Endodermal cell (in vitro differentiated cells): Measurements from ENCODE around the gene ATP10A. TPM values are rescaled to one million over a fixed set of nuclear protein-coding genes. Genes with fewer than 3 reads are reported as not detected.

Experiments used
- DNase-seq: peaks from one replicate; pipeline ENCODE4 v3.0.0-alpha.2; 2017
- H3K27ac ChIP-seq: 2 replicates; pipeline ENCODE4 v1.5.1; 2013; ENCODE audit warnings: mild to moderate bottlenecking, low read depth, low read length, moderate library complexity
- H3K27me3 ChIP-seq: 2 replicates; pipeline ENCODE4 v1.6.1; 2013; ENCODE audit warnings: mild to moderate bottlenecking, low read length, moderate library complexity; ENCODE audit not compliant: insufficient read depth, control insufficient read depth, poor library complexity, severe bottlenecking
- H3K36me3 ChIP-seq: 2 replicates; pipeline ENCODE4 v1.7.0; 2013; ENCODE audit warnings: mild to moderate bottlenecking, low read length, moderate library complexity; ENCODE audit not compliant: control insufficient read depth, insufficient read depth
- H3K4me1 ChIP-seq: one replicate; pipeline ENCODE4 v1.7.0; 2013; ENCODE audit warnings: low read length; ENCODE audit not compliant: control insufficient read depth, insufficient read depth
- H3K4me3 ChIP-seq: 2 replicates; pipeline ENCODE4 v1.5.1; 2013; ENCODE audit warnings: mild to moderate bottlenecking, low read length, moderate library complexity
- H3K9ac ChIP-seq: 2 replicates; pipeline ENCODE4 v1.6.1; 2013; ENCODE audit warnings: mild to moderate bottlenecking, low read length, moderate library complexity; ENCODE audit not compliant: poor library complexity, severe bottlenecking; ENCODE audit errors: extremely low read depth
- H3K9me3 ChIP-seq: 2 replicates; pipeline ENCODE4 v1.6.1; 2013; ENCODE audit warnings: mild to moderate bottlenecking, low read length, moderate library complexity; ENCODE audit not compliant: control insufficient read depth
- H3K27ac Mint-ChIP-seq: 2 replicates; pipeline ENCODE4 v1.8.0; 2020; ENCODE audit warnings: mixed read lengths
- H3K27me3 Mint-ChIP-seq: 2 replicates; pipeline ENCODE4 v1.8.0; 2021; ENCODE audit warnings: mild to moderate bottlenecking, mixed read lengths; ENCODE audit not compliant: insufficient read depth
- H3K36me3 Mint-ChIP-seq: 2 replicates; pipeline ENCODE4 v1.8.0; 2020; ENCODE audit warnings: low read depth, mixed read lengths
- H3K4me1 Mint-ChIP-seq: 2 replicates; pipeline ENCODE4 v1.8.0; 2020; ENCODE audit warnings: mixed read lengths
- H3K4me3 Mint-ChIP-seq: 2 replicates; pipeline ENCODE4 v1.8.0; 2020; ENCODE audit warnings: mild to moderate bottlenecking, moderate library complexity, mixed read lengths
- H3K9me3 Mint-ChIP-seq: 2 replicates; pipeline ENCODE4 v1.8.0; 2020; ENCODE audit warnings: mild to moderate bottlenecking, mixed read lengths
- WGBS, 2 experiments: methylation state at CpG; one replicate each; pipeline versions ENCODE4 v1.1.5 to v1.1.7; 2013; ENCODE audit warnings: missing lambda C conversion rate in 2 of 2, mixed read lengths in 1 of 2; ENCODE audit not compliant: insufficient coverage in 1 of 2, insufficient read length in 1 of 2; 5-methylcytosine and 5-hydroxymethylcytosine counted together
- total RNA-seq, 2 donors: library from RNA; stranded (reverse); fragmentation: NEBNext Ultra II Directional in 1 of 2; extraction: Animal tissue kit (Norgen Biotek cat#: 25700) in 1 of 2; gene quantifications; 2 replicates in 1 of 2; 3 replicates in 1 of 2; pipeline ENCODE4 v1.2.1, GENCODE V29; 2021
- TF ChIP-seq, protein P1 (sequence below): fragments of 200-600 bp; sonication (generic); conservative IDR thresholded peaks from 2 replicates; pipeline ENCODE4 v1.5.0; 2021; ENCODE audit warnings: antibody characterized with exemption, mild to moderate bottlenecking

Gene ATP10A
- total RNA-seq, 2 donors from 2014 or later: 0.04 to 1.2 TPM

GRCh38 chr15:25877681-25878080, 14.6 kb upstream of the ATP10A start:
- H3K27me3 ChIP-seq: no peaks in the 10 kb centered on the region
- H3K27me3 Mint-ChIP-seq: no peaks in the 10 kb centered on the region
- H3K4me3 ChIP-seq: no peak overlapping the region
- no peaks in the 10 kb centered on the region for H3K36me3 ChIP-seq
- H3K9me3 ChIP-seq: peaks cover under 1% of the 10 kb centered on the region
- TF ChIP-seq, protein P1, sequence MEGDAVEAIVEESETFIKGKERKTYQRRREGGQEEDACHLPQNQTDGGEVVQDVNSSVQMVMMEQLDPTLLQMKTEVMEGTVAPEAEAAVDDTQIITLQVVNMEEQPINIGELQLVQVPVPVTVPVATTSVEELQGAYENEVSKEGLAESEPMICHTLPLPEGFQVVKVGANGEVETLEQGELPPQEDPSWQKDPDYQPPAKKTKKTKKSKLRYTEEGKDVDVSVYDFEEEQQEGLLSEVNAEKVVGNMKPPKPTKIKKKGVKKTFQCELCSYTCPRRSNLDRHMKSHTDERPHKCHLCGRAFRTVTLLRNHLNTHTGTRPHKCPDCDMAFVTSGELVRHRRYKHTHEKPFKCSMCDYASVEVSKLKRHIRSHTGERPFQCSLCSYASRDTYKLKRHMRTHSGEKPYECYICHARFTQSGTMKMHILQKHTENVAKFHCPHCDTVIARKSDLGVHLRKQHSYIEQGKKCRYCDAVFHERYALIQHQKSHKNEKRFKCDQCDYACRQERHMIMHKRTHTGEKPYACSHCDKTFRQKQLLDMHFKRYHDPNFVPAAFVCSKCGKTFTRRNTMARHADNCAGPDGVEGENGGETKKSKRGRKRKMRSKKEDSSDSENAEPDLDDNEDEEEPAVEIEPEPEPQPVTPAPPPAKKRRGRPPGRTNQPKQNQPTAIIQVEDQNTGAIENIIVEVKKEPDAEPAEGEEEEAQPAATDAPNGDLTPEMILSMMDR: no peak
- no peak overlapping the region for H3K9ac ChIP-seq
- H3K4me1 ChIP-seq: no peaks in the 10 kb centered on the region
- H3K4me1 Mint-ChIP-seq: no peaks in the 10 kb centered on the region
- H3K4me3 Mint-ChIP-seq: no peak overlapping the region
- DNase-seq: no peak
- H3K27ac ChIP-seq: no peak overlapping the region
- 79 to 88% methylated on average over 4 to 6 of the region's 7 CpGs for WGBS, 2 experiments
- H3K9me3 Mint-ChIP-seq: no peaks in the 10 kb centered on the region
- no peak overlapping the region for H3K27ac Mint-ChIP-seq
- no peaks in the 10 kb centered on the region for H3K36me3 Mint-ChIP-seq

- Mint-ChIP-seq H3K27ac (no peak overlapping the region), H3K9me3 (no peaks in the 10 kb centered on the region), H3K27me3 (no peaks in the 10 kb centered on the region), H3K4me3 (no peak overlapping the region), H3K36me3 (no peaks in the 10 kb centered on the region), H3K4me1 (no peaks in the 10 kb centered on the region)
- Histone ChIP-seq H3K4me1 (no peaks in the 10 kb centered on the region), H3K9me3 (no peaks in the 10 kb centered on the region), H3K27ac (no peak overlapping the region), H3K9ac (no peak overlapping the region), H3K4me3 (no peak overlapping the region), H3K27me3 (no peaks in the 10 kb centered on the region), H3K36me3 (no peaks in the 10 kb centered on the region)
- TF ChIP-seq, protein P1: no peak
- DNase-seq: no peak
- WGBS, 2 experiments: 89 to 96% methylated on average over 8 to 18 of the region's 18 CpGs
These were observed 13.4 kb upstream of the ATP10A start for GRCh38 chr15:25876231-25877140.

GRCh38 chr15:25875566-25875965, 12.4 kb upstream of the ATP10A start:
- no peaks in the 10 kb centered on the region for H3K9me3 Mint-ChIP-seq
- H3K4me3 ChIP-seq: no peak overlapping the region
- H3K4me1 ChIP-seq: no peaks in the 10 kb centered on the region
- no peak overlapping the region for H3K4me3 Mint-ChIP-seq
- no peaks in the 10 kb centered on the region for H3K27me3 ChIP-seq
- no peaks in the 10 kb centered on the region for H3K27me3 Mint-ChIP-seq
- H3K4me1 Mint-ChIP-seq: no peaks in the 10 kb centered on the region
- no peak for DNase-seq
- H3K27ac Mint-ChIP-seq: no peak overlapping the region
- no peaks in the 10 kb centered on the region for H3K9me3 ChIP-seq
- H3K36me3 Mint-ChIP-seq: no peaks in the 10 kb centered on the region
- H3K36me3 ChIP-seq: no peaks in the 10 kb centered on the region
- TF ChIP-seq, protein P1: no peak
- WGBS, 2 experiments: 95 to 98% methylated on average over 5 to 7 of the region's 7 CpGs
- no peak overlapping the region for H3K27ac ChIP-seq
- H3K9ac ChIP-seq: no peak overlapping the region
